Lung microvascular endothelial cell (primary cell): ENCODE data around the gene PDZD8. TPM values are rescaled to one million over a fixed set of nuclear protein-coding genes. Genes with fewer than 3 reads are reported as not detected.
A peak's percentile ranks its signal among the peaks of the same experiment; 100 is the strongest.

Experiments
- DNase-seq, 2 donors: peaks; one replicate each; pipeline versions ENCODE4 v3.0.0 to v3.0.0-alpha.2; 2010; ENCODE audit warnings: low read depth in 2 of 2
- total RNA-seq: library from RNA; depleted of rRNA; stranded (reverse); fragments of >200 nt; gene quantifications from 2 replicates; pipeline ENCODE4 v1.2.1, GENCODE V29; 2014

PDZD8 gene
- total RNA-seq, 1 donor from 2014 or later: 13.1 TPM

DNA sequence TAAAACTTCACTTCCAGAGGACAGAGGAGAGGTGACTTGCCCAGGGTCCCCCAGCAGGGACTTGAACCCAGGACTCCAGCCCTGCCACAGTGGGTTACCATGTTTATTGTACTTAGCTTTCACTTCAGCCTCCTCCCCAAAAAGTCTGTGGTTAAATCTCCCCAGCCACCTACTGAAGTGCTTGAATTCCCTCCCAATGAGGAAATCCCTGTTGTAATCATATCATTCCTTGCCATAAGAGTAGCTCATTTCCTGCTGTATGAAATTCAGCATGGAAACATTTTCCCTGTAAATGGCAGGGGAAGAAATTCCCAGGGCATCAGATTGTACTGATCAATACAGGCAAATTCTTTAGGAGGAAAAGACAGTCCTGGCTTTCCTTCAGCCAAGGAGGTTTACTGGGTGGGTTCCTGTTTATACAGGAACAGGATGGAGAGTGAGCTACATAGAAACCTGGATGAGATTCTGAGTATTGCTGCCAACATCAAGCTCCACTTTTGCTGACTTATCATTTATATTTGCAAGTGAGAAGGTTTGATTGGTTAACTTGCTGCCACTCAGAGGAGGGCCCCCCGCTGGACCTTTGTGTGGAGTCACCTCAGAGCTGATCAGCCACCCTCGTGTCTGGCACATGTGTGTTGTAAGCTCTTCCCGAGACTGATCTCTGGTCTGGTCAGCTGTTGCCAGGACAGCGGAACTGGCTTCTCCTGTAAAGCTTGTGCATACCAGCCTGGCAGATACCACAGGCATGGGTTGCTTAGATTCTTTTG is 16.4 kb upstream of the PDZD8 start:
- peak; percentile 31 to 66 for DNase-seq

DNA sequence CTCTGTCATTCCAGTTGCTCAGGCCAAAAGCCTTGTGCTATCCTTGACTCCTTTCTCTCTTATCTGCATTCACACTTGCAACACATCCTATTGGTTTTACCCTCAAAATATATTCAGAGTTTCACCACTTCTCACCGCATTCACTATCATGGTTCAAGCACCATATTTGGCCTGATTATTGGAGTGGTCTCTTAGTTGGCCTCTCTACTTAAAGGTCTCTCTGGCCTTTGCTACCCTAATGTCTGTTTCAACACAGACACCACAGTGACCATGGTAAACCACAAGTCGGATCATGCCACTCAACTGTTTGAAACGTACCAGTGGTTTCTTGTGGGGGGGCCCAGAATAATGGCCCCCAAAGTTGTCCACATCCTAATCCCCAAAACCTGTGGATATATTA is 15.2 kb upstream of the PDZD8 start:
- no peak for DNase-seq

DNA sequence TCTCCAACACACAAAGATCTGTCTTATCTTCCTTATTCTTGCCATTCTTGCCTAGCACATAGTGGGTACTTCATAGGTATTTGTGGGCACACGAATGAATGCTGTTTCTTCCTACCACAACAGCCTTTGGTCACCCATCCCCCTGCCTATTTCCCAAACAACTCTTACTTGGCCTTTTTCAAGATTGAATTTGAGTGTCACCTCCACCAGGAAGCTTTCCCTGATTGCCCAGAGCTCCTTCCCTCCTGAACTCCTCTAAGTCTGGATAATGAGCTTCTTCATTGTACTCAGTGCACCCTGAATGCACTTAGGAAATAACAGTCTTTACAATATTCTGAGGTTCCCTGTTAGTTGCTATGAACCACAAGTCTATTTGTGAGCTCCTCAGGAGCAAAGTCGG is 11.6 kb upstream of the PDZD8 start:
- no peak for DNase-seq

DNA sequence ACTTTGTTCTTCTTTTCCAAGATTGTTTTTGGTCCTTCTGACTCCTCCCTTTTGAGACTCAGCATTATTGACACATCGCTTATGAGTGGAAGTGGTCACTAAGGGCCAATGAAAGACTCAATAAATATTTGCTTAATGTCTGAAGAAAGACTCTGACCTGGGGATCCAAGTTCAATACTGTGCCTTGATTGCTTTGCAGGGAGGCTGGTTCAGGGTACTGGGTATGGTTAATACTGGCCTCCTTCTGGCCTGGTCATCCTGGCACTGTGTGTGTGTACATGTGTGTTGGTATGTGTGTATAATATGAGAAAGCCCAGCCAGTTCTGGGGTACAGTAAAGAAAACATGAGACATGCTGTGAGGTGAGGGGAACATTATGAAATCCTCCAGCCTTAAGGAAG is 7.6 kb upstream of the PDZD8 start:
- no peak for DNase-seq

DNA sequence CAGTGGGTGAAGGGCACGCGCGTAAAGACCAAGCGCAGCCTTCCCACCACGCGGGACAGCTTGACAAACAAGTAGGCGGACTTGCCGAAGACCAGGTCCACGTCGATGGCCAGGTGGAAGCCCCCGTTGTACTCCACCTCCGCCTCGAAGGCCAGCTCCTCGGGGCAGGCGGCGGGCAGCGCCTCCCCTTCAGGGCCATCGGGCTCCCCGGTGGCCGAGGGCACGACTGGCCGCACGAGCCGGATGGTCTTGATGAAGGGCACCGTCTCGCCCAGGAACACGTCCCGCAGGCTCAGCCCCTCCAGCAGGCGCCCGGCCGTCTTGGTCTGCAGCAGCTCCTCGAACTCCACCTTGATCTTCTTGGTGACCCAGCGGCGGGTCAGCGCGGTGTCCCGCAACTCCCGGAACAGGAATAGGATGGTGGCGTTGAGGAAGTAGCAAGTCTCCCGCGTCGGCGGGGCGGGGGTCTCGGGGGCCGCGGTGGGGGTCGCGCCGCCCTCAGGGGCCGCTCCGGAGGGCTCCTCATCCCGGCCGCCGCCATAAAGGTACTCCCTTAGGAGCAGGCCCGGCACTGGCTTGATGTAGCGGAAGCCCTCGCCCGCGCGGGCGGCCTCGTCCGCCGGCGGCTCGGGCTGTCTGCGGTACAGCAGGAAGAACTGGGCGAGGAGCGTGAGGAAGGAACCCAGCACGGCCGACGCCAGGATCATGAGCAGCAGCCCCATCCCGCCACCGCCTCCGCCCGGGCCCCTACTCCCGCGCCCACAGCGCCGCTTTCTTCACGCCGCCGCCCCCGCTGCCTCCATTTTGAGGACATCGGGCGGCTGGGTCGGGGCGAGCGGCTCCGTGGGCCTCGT is 507 bp downstream of the PDZD8 start:
- DNase-seq: peak; percentile 47 to 62

DNA sequence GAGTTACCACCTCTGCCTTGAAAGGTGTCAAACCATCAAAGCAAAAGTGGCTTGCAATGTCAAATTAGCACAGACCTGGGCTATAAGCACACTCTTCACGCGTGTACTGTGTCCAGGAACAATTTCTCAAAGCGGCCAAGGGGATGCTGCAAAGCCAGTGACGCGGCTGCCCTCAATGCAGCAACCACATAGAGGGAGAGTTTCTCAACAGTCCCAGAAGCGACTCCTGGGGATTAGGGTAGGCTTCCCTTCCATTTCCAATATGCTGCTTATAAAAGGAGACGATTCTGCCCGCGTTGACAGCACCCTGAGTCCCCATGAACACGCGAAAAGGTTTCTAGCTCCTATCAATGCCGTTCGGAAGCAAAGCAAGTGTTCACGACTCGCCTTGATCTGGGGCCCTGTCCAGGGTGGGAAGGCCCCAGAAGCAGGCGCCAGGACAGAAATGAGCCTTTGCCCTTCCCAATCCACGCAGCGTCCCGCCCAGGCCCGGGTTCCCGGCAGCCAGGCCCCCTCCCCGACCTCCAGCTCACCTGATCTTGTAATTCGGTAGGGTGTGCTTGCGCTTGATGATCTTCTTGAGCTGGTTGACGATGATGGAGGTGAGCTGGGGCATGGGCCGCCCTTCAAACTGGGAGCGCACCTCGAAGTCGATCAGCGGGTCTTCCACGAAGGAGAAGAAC is 1.3 kb downstream of the PDZD8 start:
- peak; percentile 34 to 48 for DNase-seq

DNA sequence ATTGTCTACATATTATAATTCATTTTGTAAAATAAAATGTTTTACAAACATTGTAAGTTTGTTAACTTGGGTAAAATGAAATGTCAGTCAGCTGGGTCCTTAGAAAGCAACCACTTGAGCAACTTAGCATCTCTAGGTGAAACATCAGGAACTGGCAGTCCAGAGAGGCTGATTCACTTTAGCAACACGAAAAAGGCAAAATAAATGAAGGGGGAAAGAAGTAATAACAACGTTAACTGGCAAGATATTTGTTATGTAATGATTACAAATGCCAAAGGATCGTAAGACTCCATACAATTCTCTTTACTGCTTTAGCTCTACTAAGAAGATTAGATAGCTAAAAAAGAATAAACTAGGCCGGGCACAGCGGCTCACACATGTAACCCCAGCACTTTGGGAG is 5.0 kb downstream of the PDZD8 start:
- DNase-seq: peak in 1 of 2 donors; percentile 34

DNA sequence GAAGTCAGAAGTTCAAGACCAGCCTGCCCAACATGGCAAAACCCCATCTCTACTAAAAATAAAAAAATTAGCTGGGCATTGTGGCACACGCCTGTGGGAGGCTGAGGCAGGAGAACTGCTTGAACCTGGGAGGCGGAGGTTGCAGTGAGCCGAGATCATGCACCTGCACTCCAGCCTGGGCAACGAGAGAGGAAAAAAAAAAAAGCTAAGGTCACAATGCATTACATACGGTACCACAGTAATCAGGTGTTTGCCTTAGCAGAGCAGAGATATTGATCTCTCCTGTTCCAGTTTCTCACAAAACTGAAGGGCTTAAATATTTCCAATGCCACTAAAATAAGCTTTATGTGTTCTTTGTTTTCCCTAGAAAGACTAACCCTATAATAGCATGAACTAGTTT is 7.5 kb downstream of the PDZD8 start:
- DNase-seq: no peak

DNA sequence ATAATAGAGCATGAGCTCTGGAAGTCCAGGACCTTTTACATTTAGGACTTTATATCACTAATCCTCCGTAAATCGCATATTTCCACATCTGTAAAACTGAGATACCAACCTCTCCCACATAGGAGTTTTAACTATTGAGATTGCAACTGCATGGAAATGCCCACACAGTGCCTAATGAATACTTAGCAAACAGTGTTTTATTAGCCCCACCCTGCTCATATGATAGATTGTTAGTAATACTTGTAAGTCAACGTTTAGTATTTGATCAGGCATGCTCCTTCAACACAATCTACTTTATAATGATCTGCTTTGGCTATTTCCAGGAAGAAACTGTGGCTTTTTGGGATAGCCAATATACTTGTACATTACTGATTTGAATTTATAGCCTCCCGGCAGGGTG is 8.5 kb downstream of the PDZD8 start:
- no peak for DNase-seq

DNA sequence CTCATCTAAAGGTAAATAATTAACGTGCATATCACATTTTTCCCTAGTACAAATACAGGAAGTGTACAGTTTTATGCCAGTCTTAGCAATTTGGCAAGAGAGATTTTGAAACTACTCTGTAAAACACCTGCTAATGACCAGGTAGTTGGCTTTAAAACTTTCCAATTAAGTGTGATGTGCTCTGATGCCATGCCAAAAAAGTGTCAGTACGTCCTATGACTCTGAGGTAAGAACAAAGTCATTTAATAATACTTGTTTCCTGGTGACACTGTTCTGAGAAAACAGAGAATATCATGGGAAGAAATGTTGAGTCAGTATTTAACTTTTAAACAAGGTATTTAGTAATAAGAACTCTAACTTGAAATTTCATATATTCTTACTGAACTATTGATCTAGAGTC is 9.6 kb downstream of the PDZD8 start:
- DNase-seq: peak; percentile 59 to 74

DNA sequence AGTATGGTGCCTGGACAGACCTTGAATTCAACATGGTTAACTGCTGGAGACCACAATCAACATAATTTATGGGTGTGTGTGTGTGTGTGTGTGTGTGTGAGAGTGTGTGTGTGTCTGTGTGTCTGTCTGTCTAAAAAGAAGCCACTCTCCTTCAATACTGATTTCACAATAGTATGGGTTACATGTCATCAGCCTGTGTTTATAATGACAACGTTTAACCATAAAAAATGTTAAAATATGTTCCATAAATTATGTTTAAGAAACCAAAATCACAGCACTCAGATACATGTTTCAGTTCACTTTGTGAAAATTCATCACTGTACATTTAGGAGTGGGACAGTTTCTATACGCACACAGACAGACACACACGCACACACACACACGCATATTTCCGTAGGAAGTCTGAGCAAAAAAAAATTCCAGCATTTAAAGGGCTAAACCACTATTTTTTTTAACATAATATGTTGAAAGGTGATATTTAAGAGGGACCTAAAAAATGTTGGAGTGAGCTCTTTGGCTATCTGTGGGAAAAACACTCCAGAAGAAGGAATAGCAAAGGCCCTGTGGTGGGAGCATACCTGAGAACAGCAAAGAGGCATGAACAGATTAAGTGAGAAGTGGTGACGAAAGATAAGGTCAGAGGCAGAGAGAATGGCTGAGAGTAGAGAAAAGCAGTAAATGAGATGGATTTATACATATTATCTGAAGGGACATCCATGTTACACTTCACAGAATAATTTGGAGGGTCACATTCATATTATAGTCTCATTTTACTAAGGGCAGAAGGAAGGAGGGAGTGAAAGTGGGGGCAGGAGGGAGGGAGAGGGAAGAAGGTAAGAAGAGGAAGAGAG is 10.9 kb downstream of the PDZD8 start:
- peak in 1 of 2 donors; percentile 78 for DNase-seq

DNA sequence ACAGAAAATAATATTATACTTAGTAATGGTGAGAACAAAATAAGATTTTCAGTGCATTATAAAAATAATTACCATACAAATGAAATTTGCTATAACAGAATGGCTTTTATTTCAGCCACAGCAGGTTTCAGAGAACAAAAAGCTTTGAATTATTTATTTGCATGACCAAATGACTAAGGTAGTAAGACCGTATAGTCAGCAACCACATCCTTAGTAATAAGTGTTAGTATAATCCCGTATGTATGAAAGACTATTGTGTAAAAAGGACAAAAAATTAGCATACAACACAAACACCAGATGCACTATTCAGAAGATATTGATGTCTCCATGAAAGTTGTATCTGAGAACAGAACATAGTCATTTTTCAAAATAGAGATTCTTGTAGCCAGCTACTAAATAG is 12.2 kb downstream of the PDZD8 start:
- DNase-seq: peak in 1 of 2 donors; percentile 54

DNA sequence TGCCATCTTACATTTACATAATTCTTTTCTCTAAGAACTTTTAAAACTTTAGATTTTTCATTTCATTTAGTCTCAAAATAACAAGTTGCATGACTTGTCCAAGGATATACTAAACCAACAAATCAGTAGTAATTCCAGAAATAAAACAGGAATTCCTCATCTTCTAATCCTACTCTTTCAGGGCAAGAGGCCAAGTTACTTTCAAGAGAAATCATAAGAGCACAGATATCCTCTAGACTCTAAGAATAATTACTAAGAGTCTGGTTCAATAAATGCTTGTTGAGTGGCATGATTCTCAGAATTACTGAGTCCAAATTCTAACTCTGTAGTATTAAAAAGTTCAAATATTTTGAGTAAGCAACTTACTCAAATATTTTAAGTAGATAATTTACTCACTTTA is 12.9 kb downstream of the PDZD8 start:
- peak in 1 of 2 donors; percentile 37 for DNase-seq

DNA sequence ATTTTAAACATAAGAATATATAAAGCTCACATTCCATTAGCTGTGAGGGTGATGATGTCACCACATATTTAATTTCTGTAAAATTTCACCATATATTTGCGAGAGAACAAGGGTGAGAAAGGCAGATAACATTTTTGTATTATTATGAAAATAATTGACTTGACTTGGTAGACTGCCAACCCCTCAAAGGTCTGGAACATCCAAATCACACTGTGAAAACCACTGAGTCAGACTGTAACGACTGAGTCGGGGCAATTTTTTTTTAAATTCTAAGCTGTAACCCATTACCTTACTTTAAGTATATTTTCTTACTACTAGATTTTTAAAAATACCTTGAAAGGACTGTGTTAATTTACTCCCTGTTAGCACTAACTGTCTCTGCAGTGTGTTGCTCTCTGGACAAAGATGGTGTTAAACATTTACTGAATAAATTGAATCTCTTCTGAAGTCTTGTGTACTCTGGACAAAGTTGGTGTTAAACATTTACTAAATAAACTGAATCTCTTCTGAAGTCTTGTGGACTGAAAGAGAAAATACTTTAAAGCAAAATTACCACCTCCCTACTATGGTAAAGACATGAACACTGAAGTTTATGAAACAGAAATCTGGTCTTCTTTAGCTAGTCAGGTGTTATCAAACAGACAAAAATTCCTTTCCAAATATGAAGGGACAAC is 14.1 kb downstream of the PDZD8 start:
- DNase-seq: peak; percentile 37 to 68

DNA sequence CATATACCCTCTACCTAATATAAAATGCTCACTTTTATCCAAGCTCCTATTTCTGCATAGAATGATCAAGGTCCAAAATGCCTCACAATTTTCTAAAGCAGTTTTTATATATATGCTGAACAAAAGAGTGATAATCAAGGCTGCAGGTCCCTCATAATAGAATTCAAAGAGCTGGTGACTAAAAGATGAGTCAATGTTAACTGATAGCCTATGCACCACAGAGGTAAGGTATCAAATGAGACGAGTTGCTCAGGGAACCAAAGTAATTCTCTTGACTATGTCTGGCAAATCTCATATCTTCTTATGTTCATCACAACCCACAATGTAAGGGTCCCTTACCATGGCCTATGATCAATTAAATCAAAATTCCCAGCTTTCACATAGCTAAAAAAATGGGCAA is 15.2 kb downstream of the PDZD8 start:
- DNase-seq: peak in 1 of 2 donors; percentile 7

DNA sequence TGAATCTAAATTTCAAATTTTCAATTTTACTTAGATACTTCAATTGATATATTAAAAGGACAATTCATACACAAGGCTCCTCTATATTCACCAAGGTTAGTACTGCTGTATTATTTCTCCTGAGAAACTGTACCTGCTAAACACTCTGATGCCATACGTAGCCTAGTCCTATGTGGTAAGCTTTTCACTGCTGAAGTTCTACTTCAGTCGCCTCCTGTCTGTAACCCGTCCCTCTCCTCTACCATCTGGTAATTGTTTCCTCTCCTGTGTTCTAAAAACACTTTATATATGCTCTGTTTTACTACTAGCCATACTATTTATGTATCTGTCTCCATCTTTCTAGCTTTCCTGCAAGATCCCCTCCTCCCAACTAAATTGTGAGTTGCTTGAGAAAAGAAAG is 20.2 kb downstream of the PDZD8 start:
- no peak for DNase-seq

DNA sequence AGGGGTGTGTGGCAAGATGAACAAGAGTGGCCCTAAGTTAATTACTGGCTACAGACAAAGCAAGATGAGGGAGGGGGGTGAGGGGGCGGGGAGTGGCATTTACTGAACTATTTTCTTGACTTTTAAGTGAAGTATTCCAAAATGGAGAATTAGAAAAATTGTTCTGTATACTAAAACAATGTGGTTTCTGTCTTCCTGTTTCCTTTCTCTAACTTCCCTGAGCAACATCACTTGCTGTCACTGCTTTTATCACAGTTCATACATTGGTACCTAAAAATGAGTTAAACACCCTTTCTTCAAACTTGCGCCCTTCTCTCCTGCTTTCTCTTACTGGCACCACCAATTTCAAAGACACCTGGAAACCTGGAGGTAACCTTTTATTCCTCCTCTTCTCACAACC is 21.6 kb downstream of the PDZD8 start:
- no peak for DNase-seq

DNA sequence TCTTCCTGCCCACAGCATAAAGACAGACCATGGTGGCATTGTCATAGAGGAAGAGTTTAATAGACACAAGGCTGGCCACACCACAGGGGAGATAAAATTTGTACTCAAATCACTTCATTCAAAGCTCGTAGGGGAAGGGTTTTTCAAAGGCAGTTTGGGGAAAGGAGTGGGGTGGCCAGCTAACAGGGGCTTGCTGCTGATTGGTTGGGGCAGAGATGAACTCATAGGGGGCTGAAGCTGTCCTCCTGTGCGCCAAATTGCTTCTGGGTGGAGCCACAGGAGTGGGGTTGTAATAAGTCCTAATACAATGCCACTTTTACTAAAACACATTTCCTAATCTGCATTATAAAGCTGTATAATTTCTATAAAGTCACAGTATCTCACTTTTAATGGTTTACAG is 22.5 kb downstream of the PDZD8 start:
- DNase-seq: no peak

DNA sequence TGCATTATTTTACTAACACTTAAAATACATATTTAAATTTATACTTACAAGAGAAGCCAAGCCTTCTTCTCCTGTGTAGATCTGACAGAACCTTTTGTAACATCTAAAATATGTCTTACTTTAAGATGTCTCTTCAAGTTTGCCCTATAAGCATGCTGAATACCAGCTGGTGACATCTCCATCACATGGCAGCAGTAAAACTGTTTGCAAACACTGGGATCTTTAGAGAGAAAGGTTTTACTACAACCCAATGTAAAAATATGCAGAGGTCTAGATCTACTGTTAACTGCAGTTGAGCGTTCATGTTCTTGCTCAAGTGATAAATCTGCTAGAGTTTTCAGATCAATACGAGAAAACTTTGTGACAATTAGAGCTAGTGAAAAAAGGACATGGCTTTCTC is 23.2 kb downstream of the PDZD8 start:
- DNase-seq: no peak

DNA sequence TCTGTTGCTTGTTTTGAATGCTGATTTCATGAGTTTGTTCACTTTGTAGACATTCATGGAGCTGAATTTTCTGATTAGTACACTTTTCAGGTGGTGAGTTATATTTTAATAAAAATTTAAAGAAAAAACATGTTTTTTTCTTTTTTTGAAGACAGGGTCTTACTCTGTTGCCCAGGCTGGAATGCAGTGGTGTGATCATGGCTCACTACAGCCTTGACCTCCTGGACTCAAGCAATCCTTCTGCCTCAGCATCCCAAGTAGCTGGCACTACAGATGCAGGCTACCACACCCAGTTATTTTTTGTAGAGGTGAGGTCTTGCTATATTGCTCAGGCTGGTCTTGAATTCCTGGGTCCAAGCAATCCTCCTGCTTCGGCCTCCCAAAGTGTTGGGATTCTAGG is 23.7 kb downstream of the PDZD8 start:
- no peak for DNase-seq

DNA sequence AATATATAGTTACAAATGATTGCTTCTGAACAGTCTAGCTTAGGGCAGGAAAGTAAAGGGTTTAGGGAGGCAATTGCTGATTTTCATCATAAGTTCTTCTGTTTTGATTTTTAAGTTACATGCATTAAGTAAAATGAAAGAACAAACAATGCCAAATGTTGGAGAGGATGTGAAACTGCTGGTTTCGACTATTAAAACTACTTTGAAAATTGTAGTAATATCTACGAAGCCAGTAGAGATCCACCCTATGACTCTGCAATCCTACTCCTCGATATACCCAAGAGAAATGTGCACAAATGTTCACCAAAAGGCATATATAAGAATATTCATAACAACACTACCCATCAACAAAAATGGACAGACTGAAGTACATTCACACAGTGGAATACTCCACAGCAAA is 24.3 kb downstream of the PDZD8 start:
- DNase-seq: no peak
